Effector CD4-positive, alpha-beta T cell (primary cell): ENCODE measurements around the gene SLC12A5.

Experiments used
- DNase-seq: peaks from one replicate; pipeline ENCODE4 v3.0.0-alpha.2; 2020

Gene SLC12A5

DNA sequence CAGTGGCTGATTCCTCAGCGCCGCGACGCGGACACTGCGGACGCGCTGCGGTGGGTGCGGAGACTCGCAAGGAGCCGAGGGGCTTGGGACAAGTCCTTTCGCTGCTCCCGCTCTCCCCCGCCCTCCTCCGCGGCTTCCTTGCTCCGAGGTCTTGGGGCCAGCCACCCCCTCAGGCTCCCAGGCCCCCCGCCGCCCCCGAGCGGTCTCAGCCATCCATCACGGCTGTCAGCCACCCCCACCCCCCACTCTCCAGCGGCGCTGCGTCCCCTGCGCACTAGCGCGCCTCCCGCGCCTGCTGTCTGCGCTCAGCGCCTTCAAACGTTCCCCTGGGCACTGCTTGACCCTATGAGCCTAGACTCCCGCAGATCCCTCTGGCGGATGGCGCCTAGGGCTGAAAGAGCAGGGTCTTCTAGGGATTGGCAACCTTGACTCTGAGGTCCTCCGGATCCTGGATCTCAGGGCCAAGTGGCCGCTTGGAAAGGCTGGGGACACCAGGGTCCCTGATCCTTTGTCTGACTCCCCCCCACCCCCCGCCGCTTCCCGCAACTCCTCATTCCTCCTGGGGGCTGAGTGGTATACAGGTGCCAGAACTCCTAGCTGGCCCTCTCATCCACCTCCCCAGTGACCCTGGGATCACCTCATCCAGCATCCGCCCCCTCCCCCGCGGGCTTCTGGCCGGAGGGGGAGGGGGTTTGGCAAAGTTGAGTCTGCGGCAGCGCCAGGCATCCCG lies 1.4 kb downstream of the SLC12A5 start:
- DNase-seq: no peak

DNA sequence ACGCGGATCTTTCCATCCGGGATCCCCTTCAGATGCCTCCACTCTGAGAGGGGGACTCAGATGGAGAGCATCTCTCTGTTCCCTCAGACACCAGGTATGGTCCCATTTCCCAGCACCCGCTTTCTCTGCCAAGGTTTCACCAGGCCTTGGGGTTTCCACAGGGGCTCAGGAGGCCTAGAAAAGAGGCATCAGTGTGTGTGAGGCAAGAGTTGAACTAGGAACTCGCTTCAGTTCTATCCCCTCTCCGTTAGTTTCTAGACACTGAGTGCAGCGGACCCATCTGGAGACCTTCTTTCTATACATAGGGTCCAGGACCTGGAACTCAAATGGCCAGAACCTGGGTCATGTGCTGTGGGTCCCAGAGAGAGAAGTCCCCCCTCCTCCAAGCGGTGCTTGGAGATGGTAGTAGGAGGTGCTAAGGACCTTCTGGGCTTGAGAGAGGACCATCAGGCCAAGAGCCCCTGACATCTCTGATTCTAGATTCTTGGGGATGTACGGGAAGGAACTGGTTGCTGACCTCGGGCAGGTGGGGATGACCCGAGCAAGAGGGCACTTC lies 2.1 kb downstream of the SLC12A5 start:
- no peak for DNase-seq

DNA sequence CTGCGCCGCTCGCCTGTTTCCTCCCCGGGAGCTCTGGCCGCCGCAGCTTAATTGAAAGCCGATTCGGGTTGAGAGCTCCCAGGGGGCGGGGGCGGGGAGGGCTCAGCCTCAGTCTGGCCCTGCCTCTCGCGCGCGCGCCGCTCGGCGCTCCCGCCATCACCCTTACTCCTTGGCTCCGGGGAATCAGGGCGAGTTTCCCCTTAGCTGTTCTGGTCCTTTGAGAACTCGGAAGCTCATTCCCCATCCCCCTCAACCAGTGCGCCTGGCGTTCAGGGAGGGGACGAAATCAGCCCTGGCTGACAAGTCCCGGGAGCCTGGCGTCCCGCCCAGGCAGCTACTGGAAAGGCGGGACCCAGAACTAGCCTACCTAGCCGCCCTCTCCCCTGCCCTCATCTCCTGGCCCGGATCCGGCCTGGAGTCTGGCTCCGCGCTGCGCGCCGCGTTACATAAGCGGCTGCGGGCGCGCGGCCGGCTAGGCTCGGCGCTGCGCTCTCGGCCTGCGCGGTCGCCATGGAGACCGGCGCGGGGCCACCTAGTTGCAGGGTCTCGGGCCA lies 2.8 kb downstream of the SLC12A5 start:
- no peak for DNase-seq

DNA sequence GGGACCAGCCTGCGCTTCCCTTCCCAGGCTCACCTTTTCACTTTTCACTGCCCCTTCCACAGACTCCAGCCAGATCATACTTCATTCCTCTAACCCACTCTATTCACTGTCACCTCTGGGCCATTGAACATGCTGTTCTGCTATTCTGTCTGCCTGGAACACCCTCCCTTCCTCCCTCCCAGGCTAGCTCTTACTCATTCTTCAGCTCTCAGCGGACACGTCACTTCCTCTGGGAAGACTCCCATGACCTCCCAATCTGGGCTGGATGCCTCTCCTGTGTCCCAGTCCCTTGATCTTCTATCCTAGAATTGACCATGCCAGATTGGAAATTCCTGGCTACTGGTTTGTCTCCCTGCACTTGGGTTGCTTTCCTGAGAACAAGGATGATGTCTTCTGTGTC lies 5.0 kb downstream of the SLC12A5 start:
- DNase-seq: no peak

DNA sequence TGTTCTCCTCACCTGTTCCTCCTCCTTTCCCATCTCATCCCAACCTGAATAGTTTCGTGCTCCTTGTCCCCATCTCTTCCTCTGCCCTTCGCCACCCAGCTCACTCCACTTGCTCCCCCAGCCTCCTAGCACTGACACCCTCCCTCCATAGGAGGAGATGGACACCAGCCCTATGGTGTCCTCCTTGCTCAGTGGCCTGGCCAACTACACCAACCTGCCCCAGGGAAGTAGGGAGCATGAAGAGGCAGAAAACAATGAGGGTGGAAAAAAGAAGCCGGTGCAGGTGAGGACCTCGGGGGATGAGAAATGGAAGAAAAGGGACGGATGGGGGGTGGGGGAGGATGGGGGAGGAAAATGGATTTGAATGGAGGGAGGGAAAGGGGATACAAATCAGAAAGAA lies 6.2 kb downstream of the SLC12A5 start:
- DNase-seq: no peak

DNA sequence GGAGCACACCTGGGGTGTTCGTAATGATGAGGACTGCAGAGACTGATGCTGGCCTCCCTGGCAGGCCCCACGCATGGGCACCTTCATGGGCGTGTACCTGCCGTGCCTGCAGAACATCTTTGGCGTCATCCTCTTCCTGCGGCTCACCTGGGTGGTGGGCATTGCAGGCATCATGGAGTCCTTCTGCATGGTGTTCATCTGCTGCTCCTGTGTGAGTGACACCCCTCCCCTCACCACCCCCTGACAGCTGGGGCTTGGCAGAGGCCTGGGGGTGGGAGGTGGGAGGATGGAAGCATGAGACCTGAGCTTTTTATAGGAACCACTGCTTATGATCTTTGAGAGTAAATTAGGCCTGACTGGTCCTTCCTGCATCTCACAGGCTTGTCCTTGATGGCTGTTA lies 6.7 kb downstream of the SLC12A5 start:
- no peak for DNase-seq

DNA sequence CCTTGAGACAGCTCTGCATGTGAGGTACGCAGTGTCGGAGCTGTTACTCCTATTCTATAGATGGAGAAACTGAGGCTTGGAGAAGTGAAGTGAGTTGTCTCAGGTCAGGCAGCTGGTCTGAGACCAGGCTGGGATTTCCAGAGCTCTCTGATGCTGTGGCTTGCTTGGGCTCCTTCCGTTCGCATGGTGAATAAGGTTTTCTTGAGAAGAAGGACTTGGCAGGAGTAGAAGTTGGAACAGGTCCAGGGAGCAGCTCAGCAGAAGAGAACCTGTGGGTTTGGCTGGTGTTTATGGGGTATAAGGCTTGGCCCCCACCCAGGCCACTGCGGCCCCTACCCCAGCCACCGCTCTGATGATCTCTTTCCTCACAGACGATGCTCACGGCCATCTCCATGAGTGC lies 7.4 kb downstream of the SLC12A5 start:
- DNase-seq: no peak

DNA sequence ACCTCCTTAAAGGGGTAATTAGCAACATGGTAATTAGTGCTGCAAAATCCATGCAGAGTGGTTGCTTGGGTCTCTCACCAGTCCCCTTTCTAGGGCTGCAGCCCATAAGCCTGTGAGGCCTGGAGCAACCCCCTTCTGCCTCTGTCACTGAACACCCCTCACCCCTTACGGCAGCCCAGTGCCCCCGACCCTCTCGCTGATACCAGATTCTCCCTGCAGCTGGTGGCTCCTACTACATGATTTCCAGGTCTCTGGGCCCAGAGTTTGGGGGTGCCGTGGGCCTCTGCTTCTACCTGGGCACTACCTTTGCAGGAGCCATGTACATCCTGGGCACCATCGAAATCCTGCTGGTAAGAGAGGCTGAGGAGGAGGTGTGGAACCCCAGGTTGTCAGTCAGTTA lies 8.0 kb downstream of the SLC12A5 start:
- DNase-seq: no peak

DNA sequence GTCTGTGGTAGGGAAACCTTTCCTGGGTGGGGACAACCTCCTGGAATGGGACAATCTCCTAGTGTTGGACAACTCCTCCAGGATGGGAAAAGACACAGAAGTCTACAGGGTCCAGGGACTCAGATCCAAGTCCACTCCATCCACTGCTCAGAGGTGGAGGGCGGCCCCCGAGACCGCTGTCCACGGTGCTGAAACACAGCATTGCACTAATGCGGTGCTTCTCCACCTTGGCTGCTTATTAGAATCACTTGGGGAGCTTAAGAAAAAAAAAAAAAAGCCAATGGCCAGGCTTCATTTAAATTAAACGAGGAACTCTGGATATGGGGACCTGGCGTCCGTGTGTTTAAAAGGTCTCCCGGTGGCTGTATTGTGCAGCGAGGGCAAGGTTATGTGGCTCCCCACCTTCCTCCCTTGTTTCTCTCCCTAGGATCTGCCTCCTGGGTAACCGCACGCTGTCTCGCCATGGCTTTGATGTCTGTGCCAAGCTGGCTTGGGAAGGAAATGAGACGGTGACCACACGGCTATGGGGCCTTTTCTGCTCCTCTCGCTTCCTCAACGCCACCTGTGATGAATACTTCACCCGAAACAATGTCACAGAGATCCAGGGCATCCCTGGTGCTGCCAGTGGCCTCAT lies 12.0 kb downstream of the SLC12A5 start:
- DNase-seq: peak; percentile 29

DNA sequence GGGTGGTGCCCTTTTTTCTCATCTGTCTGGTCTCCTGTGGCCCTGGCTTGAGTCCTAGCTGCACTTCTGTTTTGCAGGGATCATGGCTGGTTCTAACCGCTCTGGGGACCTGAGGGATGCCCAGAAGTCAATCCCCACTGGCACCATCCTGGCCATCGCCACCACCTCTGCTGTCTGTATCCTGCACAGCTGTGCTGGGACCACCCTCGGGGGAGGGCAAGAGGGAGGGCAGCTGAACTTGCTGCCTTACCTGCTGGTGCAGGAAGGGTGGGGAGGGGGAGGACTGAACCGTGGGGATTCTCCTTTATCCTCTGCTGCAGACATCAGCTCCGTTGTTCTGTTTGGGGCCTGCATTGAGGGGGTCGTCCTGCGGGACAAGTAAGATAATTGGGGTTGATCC lies 14.5 kb downstream of the SLC12A5 start:
- DNase-seq: no peak

DNA sequence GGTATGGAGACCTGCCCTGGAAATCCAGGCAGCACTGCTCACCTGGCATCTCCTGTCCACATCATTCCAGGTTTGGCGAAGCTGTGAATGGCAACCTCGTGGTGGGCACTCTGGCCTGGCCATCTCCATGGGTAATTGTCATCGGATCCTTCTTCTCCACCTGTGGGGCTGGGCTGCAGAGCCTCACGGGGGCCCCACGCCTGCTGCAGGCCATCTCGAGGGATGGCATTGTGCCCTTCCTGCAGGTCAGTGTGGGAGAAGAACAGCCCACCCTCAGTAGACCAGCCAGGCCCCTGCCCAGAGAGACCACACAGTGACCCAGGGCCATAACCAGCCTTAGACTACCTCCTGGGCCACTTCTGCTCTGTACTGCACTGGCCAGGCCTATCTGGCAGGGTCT lies 15.9 kb downstream of the SLC12A5 start:
- no peak for DNase-seq

DNA sequence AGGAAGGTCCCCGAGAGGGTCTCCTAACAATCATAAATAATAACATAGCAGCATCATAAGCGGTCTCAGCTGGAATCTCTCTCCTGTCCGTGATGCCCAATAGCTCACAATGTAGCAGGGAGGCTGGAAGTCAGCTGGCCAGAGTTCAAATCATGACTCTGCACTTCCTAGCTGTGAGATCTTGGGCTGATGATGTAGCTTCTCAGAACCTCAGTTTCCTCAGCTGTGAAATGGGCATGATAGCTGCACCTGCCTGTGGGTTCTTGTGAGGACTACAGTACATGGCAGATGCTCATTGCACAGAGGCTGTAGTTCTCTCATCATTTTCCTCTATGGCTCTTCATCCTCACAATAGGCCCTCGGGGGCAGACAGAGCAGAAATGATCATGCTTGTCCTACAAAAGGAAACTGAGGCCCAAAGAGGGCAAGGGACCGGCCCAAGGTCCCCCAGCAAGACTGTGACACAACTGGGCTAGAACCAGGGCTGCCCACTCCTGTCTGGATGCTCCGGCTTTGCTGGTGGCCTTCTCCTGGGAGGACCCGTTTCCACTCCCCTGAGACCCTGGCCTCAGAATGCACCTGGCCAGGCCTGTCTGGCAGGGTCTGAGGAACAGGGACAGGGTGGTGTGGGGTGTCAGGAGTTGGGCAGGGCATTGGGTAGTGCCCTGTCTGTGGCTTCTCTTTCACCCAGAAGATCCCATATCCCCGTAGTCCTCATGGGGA lies 17.7 kb downstream of the SLC12A5 start:
- no peak for DNase-seq

DNA sequence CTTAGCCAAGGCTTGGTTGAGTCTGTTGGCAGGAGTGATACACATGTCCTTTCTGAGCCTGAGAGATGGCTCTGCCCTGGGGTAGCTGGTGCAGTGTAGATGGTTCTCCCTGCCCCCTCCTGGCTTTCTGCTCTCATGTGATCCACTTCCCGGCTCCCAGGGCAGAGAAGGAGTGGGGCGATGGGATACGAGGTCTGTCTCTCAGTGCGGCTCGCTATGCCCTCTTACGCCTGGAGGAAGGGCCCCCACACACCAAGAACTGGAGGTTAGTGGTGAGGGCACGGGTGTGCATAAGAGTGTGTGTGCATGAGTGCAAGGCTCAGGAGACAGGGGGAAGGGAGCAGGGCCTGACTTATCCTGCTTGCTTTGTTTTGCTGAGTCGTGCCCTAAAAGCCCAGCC lies 18.8 kb downstream of the SLC12A5 start:
- no peak for DNase-seq

DNA sequence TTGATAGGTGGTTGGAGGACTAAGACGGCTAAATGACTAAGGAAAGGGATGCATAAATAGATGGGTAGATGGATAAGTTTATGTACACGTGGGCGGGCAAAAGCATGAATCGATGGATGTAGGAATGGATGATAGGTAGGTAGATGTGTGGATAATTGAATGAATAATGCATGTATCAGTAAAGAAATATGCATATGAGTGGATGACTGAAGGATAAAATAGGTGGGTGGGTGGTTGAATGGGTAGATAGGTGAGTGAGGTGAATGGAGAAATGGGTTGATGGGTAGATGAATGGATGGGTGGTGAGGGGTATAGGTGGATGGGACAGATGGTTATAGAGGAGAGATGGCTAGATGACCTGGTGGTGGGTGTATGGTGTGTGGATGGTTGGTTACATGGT lies 20.2 kb downstream of the SLC12A5 start:
- no peak for DNase-seq

DNA sequence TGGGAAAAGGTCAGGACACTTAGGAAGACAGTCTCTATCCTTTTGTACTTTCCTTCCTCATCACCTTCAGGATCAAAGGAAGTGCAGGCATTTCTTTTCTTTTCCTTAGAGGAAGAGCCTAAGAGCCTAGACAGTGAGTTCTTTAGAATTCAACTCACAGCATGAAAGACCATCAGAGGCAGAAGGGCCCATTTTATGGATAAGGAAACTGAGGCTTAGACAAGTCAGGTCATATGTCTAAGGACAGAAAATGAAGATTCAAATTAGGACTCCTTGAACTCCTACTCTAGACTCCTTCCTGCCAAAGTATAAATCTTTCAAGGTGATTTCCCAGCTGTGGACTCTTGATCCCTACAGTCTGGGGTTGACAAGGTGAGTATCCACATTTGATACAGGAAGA lies 20.8 kb downstream of the SLC12A5 start:
- DNase-seq: no peak

DNA sequence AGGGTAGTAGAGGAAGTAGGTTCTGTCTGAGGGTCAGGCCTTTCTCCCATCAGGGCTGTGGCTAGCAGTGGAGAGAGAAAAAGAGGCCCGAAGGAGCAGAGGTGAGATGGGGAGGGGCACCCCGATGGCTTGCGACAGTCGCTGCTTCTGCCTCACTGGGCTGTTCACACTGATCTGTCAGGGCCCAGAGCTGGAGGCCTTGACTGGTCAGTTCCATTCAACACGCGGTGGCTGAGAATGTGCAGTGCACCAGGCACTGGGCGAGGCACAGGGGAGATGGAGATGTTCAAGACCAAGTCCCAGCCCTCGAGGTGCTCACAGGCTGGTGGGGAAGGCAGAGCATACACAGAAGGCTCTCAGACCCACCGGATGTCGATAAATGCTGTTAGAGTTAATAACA lies 21.4 kb downstream of the SLC12A5 start:
- DNase-seq: no peak

DNA sequence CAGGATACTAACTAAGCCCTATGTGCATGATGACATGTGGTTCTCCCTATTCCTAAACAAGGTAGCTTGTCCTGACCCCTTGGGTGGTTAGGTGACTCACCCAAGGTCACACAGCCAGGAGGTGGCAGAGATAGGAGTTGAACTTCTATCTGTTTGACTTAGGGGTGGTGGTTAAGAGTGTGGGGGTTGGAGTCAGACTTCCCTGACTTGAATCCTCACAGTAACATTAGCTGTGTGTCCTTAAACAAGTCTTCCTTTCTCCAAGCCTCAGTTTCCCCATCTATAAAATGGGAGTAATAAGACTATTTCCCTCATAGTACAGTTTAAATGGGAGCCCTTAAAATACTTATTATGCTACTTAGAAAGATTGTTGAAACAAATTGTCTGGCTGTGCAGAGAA lies 21.9 kb downstream of the SLC12A5 start:
- DNase-seq: no peak

DNA sequence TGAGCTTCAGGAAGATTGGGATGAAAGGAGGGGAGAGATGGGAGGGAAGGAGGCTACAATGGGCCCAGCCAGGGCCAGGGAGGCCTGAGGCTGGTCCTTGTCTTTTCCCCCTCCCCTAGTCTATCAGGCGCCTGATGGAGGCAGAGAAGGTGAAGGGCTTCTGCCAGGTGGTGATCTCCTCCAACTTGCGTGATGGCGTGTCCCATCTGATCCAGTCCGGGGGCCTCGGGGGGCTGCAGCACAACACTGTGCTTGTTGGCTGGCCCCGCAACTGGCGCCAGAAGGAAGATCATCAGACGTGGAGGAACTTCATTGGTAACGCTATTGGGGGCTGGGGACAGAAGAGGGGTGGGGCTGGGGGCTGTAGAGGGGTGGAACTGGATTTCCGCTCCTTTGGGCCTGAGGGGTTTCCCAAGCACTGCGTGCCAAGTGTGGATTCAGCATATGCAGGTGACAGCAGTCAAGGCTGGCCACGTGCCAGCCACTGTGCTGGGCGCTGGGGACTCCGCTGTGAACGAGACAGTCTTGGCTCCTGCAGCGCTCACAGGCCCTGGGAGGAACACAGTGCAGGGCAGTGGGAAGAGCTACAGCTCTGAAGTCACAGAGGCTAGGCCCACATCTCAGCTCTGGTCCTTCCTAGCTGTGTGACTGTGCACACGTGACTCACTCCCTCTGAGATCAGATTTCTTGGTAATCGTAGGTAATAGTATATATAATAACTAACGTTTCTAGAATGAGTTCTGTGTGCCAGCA lies 22.7 kb downstream of the SLC12A5 start:
- no peak for DNase-seq

DNA sequence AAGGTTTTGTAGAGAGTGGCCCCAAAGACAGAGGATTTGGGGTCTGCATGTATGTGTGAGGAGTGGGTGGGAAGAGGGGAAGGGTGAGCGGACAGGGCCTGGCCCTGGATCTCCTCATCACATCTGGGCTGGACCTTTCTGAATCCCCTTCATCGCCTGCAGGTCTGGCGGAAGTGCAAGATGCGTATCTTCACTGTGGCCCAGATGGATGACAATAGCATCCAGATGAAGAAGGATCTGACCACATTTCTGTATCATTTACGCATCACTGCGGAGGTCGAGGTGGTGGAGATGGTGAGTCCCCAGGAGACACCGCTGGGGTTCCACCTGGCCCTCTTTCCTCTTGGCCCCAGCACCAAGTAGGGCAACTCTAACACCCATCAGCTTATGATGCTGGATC lies 24.4 kb downstream of the SLC12A5 start:
- no peak for DNase-seq

DNA sequence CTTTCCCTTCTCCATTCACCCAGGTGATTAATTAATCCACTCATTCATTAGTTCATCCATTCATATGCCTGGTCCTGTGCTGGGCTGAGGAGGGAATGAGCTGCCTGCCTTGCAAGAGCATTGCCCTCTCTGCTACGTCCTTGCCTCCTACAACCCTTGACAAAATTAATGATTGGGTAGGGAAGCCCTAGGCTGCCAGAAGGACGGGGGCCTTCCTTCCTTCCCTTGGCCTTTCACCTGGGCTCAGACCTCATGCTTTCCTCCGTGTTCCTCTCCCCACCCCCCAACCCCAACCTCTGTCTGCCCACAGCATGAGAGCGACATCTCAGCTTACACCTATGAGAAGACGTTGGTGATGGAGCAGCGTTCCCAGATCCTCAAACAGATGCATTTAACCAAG lies 25.6 kb downstream of the SLC12A5 start:
- DNase-seq: no peak

DNA sequence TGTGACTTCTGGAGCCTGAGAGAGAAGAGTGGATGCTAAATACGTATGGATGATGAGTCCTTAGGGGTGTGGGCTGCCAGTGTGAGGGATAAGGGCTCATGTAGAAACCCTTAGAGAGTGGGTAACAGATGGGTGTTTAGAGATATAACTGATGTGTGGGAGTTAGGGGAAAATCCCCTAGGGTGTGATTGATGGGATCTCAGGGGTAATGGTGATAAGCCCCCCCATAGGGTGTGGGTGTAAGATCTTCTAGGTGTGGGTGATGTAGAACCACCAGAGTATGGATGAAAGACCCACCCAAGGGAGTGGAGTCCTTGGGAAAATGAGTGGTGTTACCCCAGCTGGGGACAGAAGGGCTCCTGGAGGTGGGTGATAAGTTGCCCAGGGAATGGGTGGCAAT lies 26.3 kb downstream of the SLC12A5 start:
- DNase-seq: no peak

DNA sequence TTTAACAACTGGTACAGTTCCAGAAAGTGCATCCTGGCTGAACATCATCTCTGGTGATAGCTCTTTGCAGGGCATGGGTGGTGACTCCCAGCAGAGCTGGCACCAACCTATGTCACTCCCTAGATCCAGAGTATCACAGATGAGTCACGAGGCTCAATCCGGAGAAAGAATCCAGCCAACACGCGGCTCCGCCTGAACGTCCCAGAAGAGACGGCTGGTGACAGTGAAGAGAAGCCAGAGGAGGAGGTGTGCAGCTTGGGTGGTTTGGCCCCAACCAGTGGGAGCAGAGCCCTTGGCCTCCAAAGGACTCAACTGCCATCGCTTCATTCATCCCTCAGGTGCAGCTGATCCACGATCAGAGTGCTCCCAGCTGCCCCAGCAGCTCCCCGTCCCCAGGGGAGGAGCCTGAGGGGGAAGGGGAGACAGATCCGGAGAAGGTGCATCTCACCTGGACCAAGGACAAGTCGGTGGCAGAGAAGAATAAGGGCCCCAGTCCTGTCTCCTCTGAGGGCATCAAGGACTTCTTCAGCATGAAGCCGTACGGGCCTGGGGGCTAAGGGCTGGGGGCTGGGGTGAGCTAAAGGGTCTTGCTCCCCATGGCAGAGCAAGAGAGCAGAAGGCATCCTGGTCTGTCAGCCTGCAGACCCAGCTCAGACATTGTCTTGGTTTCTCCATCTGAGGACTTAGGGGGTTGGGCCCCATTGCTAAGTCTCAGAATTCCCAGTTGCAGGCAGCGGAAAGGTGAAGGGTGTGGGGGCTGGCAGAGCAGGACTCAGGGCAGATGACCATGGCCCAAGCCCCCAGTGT lies 27.2 kb downstream of the SLC12A5 start:
- no peak for DNase-seq
